ENCODE results near the gene TXNRD2. TPM values are rescaled to one million over a fixed set of nuclear protein-coding genes. Genes with fewer than 3 reads are reported as not detected.

The TXNRD2 gene
- total RNA-seq, 1 donor from 2014 or later: 23.5 TPM

- intact Hi-C loops (cut with micrococcal nuclease): loop anchor here (5.0 kb wide), 1 partner anchor 108 kb away; the partner anchor contains the start of gene DGCR8
- H3K9me3 Mint-ChIP-seq: no peaks in the 10 kb centered on the region
- H3K4me3 Mint-ChIP-seq: no peak overlapping the region
- H3K4me1 Mint-ChIP-seq: peaks cover 3% of the 10 kb centered on the region
- no peaks in the 10 kb centered on the region for H3K36me3 Mint-ChIP-seq (ENCODE audit: low read depth)
- peak; percentile 76 for DNase-seq
- no peaks in the 10 kb centered on the region for H3K27me3 Mint-ChIP-seq
- H3K27ac Mint-ChIP-seq: no peak overlapping the region
Measured at GRCh38 chr22:19974268-19974861, 32.7 kb upstream of the TXNRD2 start.

DNA sequence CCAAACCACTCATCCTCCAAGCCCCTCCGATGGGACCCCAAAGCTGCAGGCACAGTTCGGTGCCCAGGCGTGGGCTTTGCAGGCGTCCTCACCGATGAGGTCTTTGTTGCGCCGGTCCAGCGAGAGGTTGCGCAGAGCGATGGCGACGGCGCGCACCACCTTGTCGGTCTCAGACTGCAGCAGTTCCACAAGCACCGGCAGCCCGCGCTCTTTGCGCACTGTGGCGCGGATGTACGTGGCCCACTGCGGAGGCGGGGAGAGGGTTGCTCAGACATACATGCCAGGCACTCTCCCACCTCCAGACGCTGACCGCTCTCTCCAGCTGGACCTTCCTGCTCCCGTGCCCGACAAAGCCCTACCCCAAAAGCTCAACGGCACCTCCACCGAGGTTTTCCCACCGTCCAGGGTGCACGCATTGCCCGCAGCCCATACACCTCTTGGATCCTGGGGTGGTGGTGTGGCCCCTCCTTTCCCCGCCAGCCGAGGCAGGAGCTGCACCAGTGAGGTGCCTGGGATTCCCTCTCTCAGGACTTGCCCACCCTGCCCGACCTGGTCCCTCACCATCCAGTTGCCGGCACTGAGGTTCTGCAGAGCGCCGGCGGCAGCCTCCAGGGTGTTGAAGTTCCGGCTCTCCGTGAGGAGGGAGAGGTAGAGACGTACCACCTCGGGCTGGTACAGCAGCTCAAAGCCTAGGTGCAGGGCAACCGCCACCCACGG, 32.1 kb upstream of the TXNRD2 start:
- DNase-seq: no peak
- intact Hi-C loops (cut with micrococcal nuclease): loop anchor here (5.0 kb wide), 1 partner anchor 109 kb away; the partner anchor contains the start of gene DGCR8
- Mint-ChIP-seq H3K4me3 (no peak overlapping the region), H3K36me3 (ENCODE audit: low read depth) (no peaks in the 10 kb centered on the region), H3K9me3 (no peaks in the 10 kb centered on the region), H3K27ac (no peak overlapping the region), H3K27me3 (no peaks in the 10 kb centered on the region), H3K4me1 (peaks cover 3% of the 10 kb centered on the region)

DNA sequence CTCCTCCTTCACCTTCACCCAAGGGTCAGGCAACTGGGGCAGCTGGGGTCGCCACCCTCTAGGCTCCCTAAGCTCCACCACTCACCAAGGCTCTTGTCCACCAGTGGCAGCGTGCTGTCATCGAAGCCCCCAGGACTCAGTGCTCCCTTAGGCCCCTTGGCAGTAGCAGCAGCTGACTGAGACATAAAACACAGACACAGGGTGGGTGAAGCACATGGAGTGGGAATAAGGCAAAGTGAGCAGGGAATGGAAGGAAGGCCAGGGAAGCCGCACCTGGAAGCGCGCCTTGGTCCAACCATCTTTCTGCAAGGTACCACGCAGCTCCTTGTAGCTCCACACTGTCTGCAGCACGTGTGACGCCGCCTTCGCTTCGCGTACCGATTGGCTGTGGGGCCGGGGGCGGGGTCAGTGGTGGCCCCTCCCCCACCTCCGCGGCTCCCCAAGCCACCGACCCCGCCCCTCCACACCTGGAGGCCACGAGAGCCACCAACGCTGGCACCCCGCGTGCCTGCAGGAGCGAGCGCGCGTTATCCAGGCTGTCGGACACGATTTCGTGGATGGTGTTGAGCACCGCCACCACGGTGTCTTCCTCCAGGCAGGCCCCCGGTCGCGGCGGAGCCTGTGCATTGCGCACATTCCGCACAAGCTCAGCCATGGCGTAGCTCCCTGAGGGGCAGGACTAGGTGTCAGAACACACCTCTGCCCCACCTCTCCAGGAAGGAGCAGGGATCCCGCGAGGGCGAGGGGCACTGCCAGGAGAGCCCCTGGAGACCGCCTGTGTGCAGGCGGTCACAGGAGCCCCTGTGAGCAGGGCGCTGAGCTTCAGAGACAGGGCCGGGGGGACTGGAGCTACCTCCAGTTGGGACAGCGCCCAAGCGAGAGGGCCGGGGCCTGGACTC, 31.3 kb upstream of the TXNRD2 start:
- Mint-ChIP-seq H3K36me3 (ENCODE audit: low read depth) (no peaks in the 10 kb centered on the region), H3K9me3 (no peaks in the 10 kb centered on the region), H3K4me3 (no peak overlapping the region), H3K27ac (no peak overlapping the region), H3K27me3 (no peaks in the 10 kb centered on the region), H3K4me1 (peaks cover 3% of the 10 kb centered on the region)
- no peak for DNase-seq
- intact Hi-C loops (cut with micrococcal nuclease): loop anchor here (5.0 kb wide), 1 partner anchor 109 kb away; the partner anchor contains the start of gene DGCR8

DNA sequence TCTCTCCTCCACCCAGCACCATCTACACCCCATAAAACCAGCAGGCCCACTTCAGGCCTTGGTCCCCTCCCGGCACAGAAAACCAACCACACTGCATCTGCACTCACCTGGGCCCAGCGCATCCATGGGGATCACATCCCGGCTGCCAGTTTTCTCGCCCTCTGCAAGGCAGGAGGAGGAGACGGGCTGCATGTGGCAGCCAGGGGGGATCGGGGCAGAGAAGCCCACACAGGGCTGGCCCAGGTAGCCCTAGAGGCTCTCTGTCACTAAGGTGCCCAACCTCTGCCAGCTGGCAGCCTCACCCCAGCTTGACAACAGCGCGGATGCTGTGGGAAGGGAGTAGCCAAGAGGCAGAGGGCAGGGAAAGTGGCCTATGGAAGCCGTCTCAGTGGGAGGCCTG, 30.6 kb upstream of the TXNRD2 start:
- no peak overlapping the region for H3K4me3 Mint-ChIP-seq
- H3K36me3 Mint-ChIP-seq (ENCODE audit: low read depth): peaks cover under 1% of the 10 kb centered on the region
- H3K4me1 Mint-ChIP-seq: peaks cover 3% of the 10 kb centered on the region
- DNase-seq: no peak
- H3K9me3 Mint-ChIP-seq: no peaks in the 10 kb centered on the region
- no peak overlapping the region for H3K27ac Mint-ChIP-seq
- no peaks in the 10 kb centered on the region for H3K27me3 Mint-ChIP-seq
- intact Hi-C loops (cut with micrococcal nuclease): loop anchor here (5.0 kb wide), 1 partner anchor 110 kb away; the partner anchor contains the start of gene DGCR8

- Mint-ChIP-seq H3K27ac (no peak overlapping the region), H3K4me3 (no peak overlapping the region), H3K36me3 (ENCODE audit: low read depth) (peaks cover 8% of the 10 kb centered on the region), H3K9me3 (no peaks in the 10 kb centered on the region), H3K4me1 (peaks cover 3% of the 10 kb centered on the region), H3K27me3 (no peaks in the 10 kb centered on the region)
- DNase-seq: no peak
- intact Hi-C loops (cut with micrococcal nuclease): loop anchor here (5.0 kb wide), 1 partner anchor 111 kb away; the partner anchor contains the start of gene DGCR8
Measured at GRCh38 chr22:19971276-19972124, 29.9 kb upstream of the TXNRD2 start.

- DNase-seq: peak; percentile 94
- peaks cover 3% of the 10 kb centered on the region for H3K4me1 Mint-ChIP-seq
- H3K36me3 Mint-ChIP-seq (ENCODE audit: low read depth): peaks cover 8% of the 10 kb centered on the region
- no peak overlapping the region for H3K4me3 Mint-ChIP-seq
- no peaks in the 10 kb centered on the region for H3K9me3 Mint-ChIP-seq
- H3K27me3 Mint-ChIP-seq: no peaks in the 10 kb centered on the region
- intact Hi-C loops (cut with micrococcal nuclease): loop anchor here (1.0 to 5.0 kb wide), 4 partner anchors 46 to 159 kb away; partner anchors contain the start of genes ARVCF and DGCR8
- H3K27ac Mint-ChIP-seq: no peak overlapping the region
Measured at GRCh38 chr22:19970479-19971275, 29.1 kb upstream of the TXNRD2 start.

DNA sequence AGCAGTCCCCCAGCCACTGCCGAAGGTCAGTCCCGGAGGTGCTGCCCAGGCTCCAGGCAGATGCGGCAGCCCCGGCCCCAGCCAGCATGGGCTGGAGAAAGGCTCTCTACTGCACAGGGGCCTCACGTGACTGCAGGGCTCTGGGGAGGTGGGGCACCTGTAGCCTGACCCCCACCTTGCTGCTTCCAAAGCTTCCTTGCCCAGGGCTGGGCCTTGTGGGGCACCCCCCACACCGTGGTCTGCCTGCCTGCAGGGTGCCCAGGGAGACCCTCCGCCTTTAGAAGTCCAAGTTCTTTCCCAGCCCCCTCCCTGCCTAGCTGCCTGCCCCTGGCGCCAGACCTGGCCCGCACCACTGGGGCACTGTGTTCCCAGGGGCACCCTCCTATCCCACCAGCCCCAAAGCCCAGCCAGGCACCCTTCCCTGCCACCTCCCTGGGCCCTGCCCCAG, 28.4 kb upstream of the TXNRD2 start:
- Mint-ChIP-seq H3K27ac (no peak overlapping the region), H3K4me3 (no peak overlapping the region), H3K4me1 (peaks cover 3% of the 10 kb centered on the region), H3K36me3 (ENCODE audit: low read depth) (peaks cover 9% of the 10 kb centered on the region), H3K9me3 (no peaks in the 10 kb centered on the region), H3K27me3 (no peaks in the 10 kb centered on the region)
- DNase-seq: no peak
- intact Hi-C loops (cut with micrococcal nuclease): loop anchor here (1.0 to 5.0 kb wide), 4 partner anchors 46 to 159 kb away; partner anchors contain the start of genes ARVCF and DGCR8

GRCh38 chr22:19969141-19969928, 27.7 kb upstream of the TXNRD2 start:
- Mint-ChIP-seq H3K36me3 (ENCODE audit: low read depth) (peaks cover 9% of the 10 kb centered on the region), H3K27ac (no peak overlapping the region), H3K27me3 (no peaks in the 10 kb centered on the region), H3K4me1 (no peaks in the 10 kb centered on the region), H3K9me3 (no peaks in the 10 kb centered on the region), H3K4me3 (no peak overlapping the region)
- intact Hi-C loops (cut with micrococcal nuclease): loop anchor here (10.0 kb wide), 1 partner anchor 325 kb away; no protein-coding TSS in a partner anchor
- no peak for DNase-seq

GRCh38 chr22:19968450-19968891, 26.9 kb upstream of the TXNRD2 start:
- Mint-ChIP-seq H3K27ac (no peak overlapping the region), H3K27me3 (no peaks in the 10 kb centered on the region), H3K4me1 (no peaks in the 10 kb centered on the region), H3K9me3 (no peaks in the 10 kb centered on the region), H3K4me3 (no peak overlapping the region), H3K36me3 (ENCODE audit: low read depth) (peaks cover 11% of the 10 kb centered on the region)
- DNase-seq: no peak
- intact Hi-C loops (cut with micrococcal nuclease): loop anchor here (10.0 kb wide), 1 partner anchor 326 kb away; no protein-coding TSS in a partner anchor

DNA sequence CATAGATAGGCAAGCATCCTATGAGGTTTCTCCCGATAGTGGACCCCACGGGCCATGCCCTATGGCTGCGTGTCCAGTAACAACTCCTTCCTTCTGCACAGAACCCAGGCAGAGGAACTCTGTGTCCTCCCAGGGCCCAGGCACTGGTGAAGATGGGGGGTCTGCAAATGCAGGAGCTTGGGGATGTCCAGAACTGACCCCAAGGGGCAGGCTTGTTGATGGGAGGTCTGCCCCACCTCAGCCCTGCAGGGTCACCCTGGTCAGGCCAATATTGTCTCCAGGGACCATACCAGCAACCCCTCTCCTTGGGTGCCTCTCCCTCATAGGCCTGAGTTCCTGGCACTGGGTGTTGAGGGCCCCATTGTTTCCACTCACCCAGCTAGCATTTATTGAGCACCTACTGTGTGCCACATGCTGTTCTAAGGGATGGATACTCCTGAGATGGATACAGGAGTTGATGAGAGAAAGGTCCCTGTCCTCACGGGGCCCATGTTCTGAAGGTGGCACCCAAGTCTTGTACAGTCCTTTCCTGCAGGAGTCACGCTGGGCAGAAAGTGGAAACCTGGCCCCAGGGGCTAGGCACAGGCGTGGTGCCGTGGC, 26.3 kb upstream of the TXNRD2 start:
- no peaks in the 10 kb centered on the region for H3K4me1 Mint-ChIP-seq
- no peak for DNase-seq
- intact Hi-C loops (cut with micrococcal nuclease): loop anchor here (10.0 kb wide), 1 partner anchor 327 kb away; no protein-coding TSS in a partner anchor
- no peaks in the 10 kb centered on the region for H3K27me3 Mint-ChIP-seq
- H3K36me3 Mint-ChIP-seq (ENCODE audit: low read depth): peaks cover 11% of the 10 kb centered on the region
- no peaks in the 10 kb centered on the region for H3K9me3 Mint-ChIP-seq
- no peak overlapping the region for H3K4me3 Mint-ChIP-seq
- no peak overlapping the region for H3K27ac Mint-ChIP-seq

All from activated CD4-positive, alpha-beta T cell treated with anti-CD3 and anti-CD28 coated beads, Interleukin-2, amount 10 ng/mL, durations not matched to agents 24 days and 14 days (primary cell).